Astrocyte of the spinal cord (primary cell): Measurements from ENCODE around the gene DNM2.
A peak's percentile ranks its signal among the peaks of the same experiment; 100 is the strongest.

Experiments used
- DNase-seq: peaks from one replicate; pipeline ENCODE4 v3.0.0; 2011; ENCODE audit warnings: low read depth, low spot score
- H3K4me3 ChIP-seq: 2 replicates; pipeline ENCODE4 v1.5.1; 2011; ENCODE audit warnings: low read depth, mild to moderate bottlenecking, low read length, moderate library complexity
- CTCF ChIP-seq: IDR thresholded peaks from 2 replicates; pipeline ENCODE4 v1.5.1; 2012; ENCODE audit warnings: low read depth, mild to moderate bottlenecking, low read length, inconsistent platforms
- in situ Hi-C: cut with HindIII; loops from 2 replicates; pipeline ENCODE4 v1.10.0; 2017; ENCODE audit warnings: low sequenced_read_pairs

Gene DNM2

GRCh38 chr19:10769533-10770491, 51.9 kb downstream of the DNM2 start:
- peak; percentile 19 for TF ChIP-seq CTCF
- no peak overlapping the region for H3K4me3 ChIP-seq
- in situ Hi-C loops = no loop called here
- DNase-seq = no peak

- DNase-seq = no peak
- TF ChIP-seq CTCF = no peak
- H3K4me3 ChIP-seq = no peak overlapping the region
- in situ Hi-C loops = no loop called here
Observed at GRCh38 chr19:10773969-10774368, 56.1 kb downstream of the DNM2 start.

GRCh38 chr19:10774893-10775292, 57.0 kb downstream of the DNM2 start:
- H3K4me3 ChIP-seq = no peak overlapping the region
- no peak for DNase-seq
- in situ Hi-C loops = no loop called here
- TF ChIP-seq CTCF = no peak

- in situ Hi-C loops = no loop called here
- DNase-seq = no peak
- no peak for TF ChIP-seq CTCF
- no peak overlapping the region for H3K4me3 ChIP-seq
Observed at GRCh38 chr19:10776900-10777650, 59.2 kb downstream of the DNM2 start.

GRCh38 chr19:10780368-10780767, 62.5 kb downstream of the DNM2 start:
- in situ Hi-C loops = no loop called here
- DNase-seq = peak; percentile 69
- no peak for TF ChIP-seq CTCF
- no peak overlapping the region for H3K4me3 ChIP-seq

- TF ChIP-seq CTCF = no peak
- in situ Hi-C loops = no loop called here
- H3K4me3 ChIP-seq = no peak overlapping the region
- DNase-seq = no peak
Observed at GRCh38 chr19:10782795-10783194, 64.9 kb downstream of the DNM2 start.
